H1 (cell line): ENCODE measurements around the gene NDUFA11. TPM values are rescaled to one million over a fixed set of nuclear protein-coding genes. Genes with fewer than 3 reads are reported as not detected.

Source experiments
- CTCF ChIA-PET: fragments of 300-600 bp; sonication (Branson Sonifier 250); formaldehyde crosslinking; loops from one replicate; lab custom pipeline; 2021; ENCODE audit not compliant: partially characterized antibody; lab: Charles Lee
- POLR2A ChIA-PET: fragments of 300-600 bp; sonication (Branson Sonifier 250); formaldehyde crosslinking; loops from one replicate; lab custom pipeline; 2021; ENCODE audit warnings: inconsistent platforms; ENCODE audit not compliant: partially characterized antibody; lab: Charles Lee
- DNase-seq, 2 experiments: peaks; one replicate each; pipeline versions ENCODE4 v3.0.0 to v3.0.0-alpha.2; 2010 to 2022; ENCODE audit warnings: low spot score in 2 of 2, low read depth in 1 of 2, mixed read lengths in 1 of 2
- FAIRE-seq: peaks from 2 replicates; lab custom pipeline; 2011; peaks lifted over from hg19 to GRCh38; lab: Jason Lieb, UNC
- H2AFZ ChIP-seq: 2 replicates; pipeline ENCODE4 v1.8.1; 2012; ENCODE audit warnings: low read length, inconsistent platforms
- H2AK5ac ChIP-seq: 2 replicates; pipeline ENCODE4 v1.6.1; 2013; ENCODE audit warnings: low read depth, low read length
- H2BK120ac ChIP-seq: replicated peaks from 2 replicates; pipeline ENCODE3; 2013; ENCODE audit warnings: low read depth, low read length, inconsistent platforms
- H2BK12ac ChIP-seq: 2 replicates; pipeline ENCODE4 v1.6.1; 2013; ENCODE audit warnings: low read depth, low read length
- H2BK15ac ChIP-seq: 2 replicates; pipeline ENCODE4 v1.6.1; 2013; ENCODE audit warnings: low read length
- H2BK20ac ChIP-seq: 2 replicates; pipeline ENCODE4 v1.6.1; 2013; ENCODE audit warnings: low read length
- H2BK5ac ChIP-seq: 2 replicates; pipeline ENCODE4 v1.6.1; 2013; ENCODE audit warnings: low read depth, low read length
- H3K14ac ChIP-seq: 2 replicates; pipeline ENCODE4 v1.6.1; 2013; ENCODE audit warnings: inconsistent platforms; ENCODE audit not compliant: insufficient read length
- H3K18ac ChIP-seq: 2 replicates; pipeline ENCODE4 v1.6.1; 2013; ENCODE audit warnings: low read length; ENCODE audit errors: extremely low read depth
- H3K23ac ChIP-seq: 2 replicates; pipeline ENCODE4 v1.6.1; 2013; ENCODE audit warnings: inconsistent platforms; ENCODE audit not compliant: insufficient read length
- H3K23me2 ChIP-seq: 2 replicates; pipeline ENCODE4 v1.6.1; 2013; ENCODE audit warnings: low read depth, low read length
- H3K27ac ChIP-seq: 2 replicates; pipeline ENCODE4 v1.6.1; 2011; ENCODE audit warnings: low read depth, low read length, inconsistent platforms
- H3K27me3 ChIP-seq, 4 experiments: replicated peaks in 1 of 4; 1 replicate in 1 of 4; 2 replicates in 3 of 4; pipeline versions ENCODE4 v1.6.1 to v1.8.1; 2011 to 2013; ENCODE audit warnings: low read length in 3 of 4, mild to moderate bottlenecking in 3 of 4, inconsistent platforms in 2 of 4, mixed read lengths in 2 of 4, moderate library complexity in 1 of 4; ENCODE audit not compliant: control insufficient read depth in 3 of 4, insufficient read depth in 3 of 4; ENCODE audit errors: extremely low read depth in 1 of 4
- H3K36me3 ChIP-seq, 4 experiments: 2 replicates each; pipeline versions ENCODE4 v1.6.1 to v1.8.1; 2011 to 2013; ENCODE audit warnings: mild to moderate bottlenecking in 4 of 4, low read length in 3 of 4, moderate library complexity in 2 of 4, control low read depth in 1 of 4, inconsistent platforms in 1 of 4; ENCODE audit not compliant: insufficient read depth in 4 of 4, control insufficient read depth in 2 of 4
- H3K4ac ChIP-seq: replicated peaks from 2 replicates; pipeline ENCODE3; 2013; ENCODE audit warnings: low read length, low read depth, mixed read lengths, inconsistent platforms; ENCODE audit not compliant: insufficient read length
- H3K4me1 ChIP-seq, 4 experiments: replicated peaks in 1 of 4; 1 replicate in 1 of 4; 2 replicates in 3 of 4; pipeline versions ENCODE4 v1.6.1 to v1.8.1; 2011 to 2013; ENCODE audit warnings: low read length in 3 of 4, inconsistent platforms in 2 of 4, mixed read lengths in 1 of 4; ENCODE audit not compliant: insufficient read depth in 4 of 4, control insufficient read depth in 3 of 4
- H3K4me2 ChIP-seq, 2 experiments: 2 replicates each; pipeline versions ENCODE4 v1.6.1 to v1.8.1; 2011 to 2013; ENCODE audit warnings: low read depth in 2 of 2, low read length in 2 of 2, control low read depth in 1 of 2, inconsistent platforms in 1 of 2, mild to moderate bottlenecking in 1 of 2; ENCODE audit not compliant: insufficient read depth in 1 of 2
- H3K4me3 ChIP-seq, 4 experiments: fragments of 200-600, 300-600 bp in 1 of 4; sonication (generic), shearing (Covaris generic), sonication (Bioruptor Twin) in 1 of 4; 2 replicates each; pipeline versions ENCODE4 v1.5.1 to v1.8.1; 2011 to 2016; ENCODE audit warnings: low read length in 4 of 4, low read depth in 3 of 4, control low read depth in 2 of 4, inconsistent platforms in 2 of 4, mild to moderate bottlenecking in 2 of 4, mixed read lengths in 1 of 4, moderate library complexity in 1 of 4; ENCODE audit not compliant: insufficient read depth in 2 of 4; ENCODE audit errors: extremely low read depth in 1 of 4
- H3K56ac ChIP-seq: replicated peaks from 2 replicates; pipeline ENCODE3; 2013; ENCODE audit warnings: low read depth, mild to moderate bottlenecking, mixed read lengths, low read length, inconsistent platforms; ENCODE audit not compliant: insufficient read length
- H3K79me1 ChIP-seq: 2 replicates; pipeline ENCODE4 v1.6.1; 2013; ENCODE audit warnings: low read depth, low read length, control low read depth
- H3K79me2 ChIP-seq, 2 experiments: 2 replicates each; pipeline versions ENCODE4 v1.6.1 to v1.8.1; 2012 to 2013; ENCODE audit warnings: low read length in 2 of 2, mild to moderate bottlenecking in 2 of 2, inconsistent platforms in 1 of 2; ENCODE audit not compliant: insufficient read depth in 2 of 2, control insufficient read depth in 1 of 2
- H3K9ac ChIP-seq, 4 experiments: replicated peaks in 1 of 4; 1 replicate in 1 of 4; 2 replicates in 3 of 4; pipeline versions ENCODE4 v1.6.1 to v1.8.1; 2011 to 2013; ENCODE audit warnings: low read depth in 3 of 4, low read length in 3 of 4, control low read depth in 2 of 4, mild to moderate bottlenecking in 2 of 4, moderate library complexity in 2 of 4, inconsistent platforms in 1 of 4; ENCODE audit errors: extremely low read depth in 1 of 4
- H3K9me3 ChIP-seq, 2 experiments: 2 replicates each; pipeline versions ENCODE4 v1.6.1 to v1.8.1; 2012 to 2013; ENCODE audit warnings: mild to moderate bottlenecking in 2 of 2, moderate library complexity in 2 of 2, control low read depth in 1 of 2, inconsistent platforms in 1 of 2, low read depth in 1 of 2, low read length in 1 of 2, mixed read lengths in 1 of 2; ENCODE audit not compliant: insufficient read depth in 2 of 2
- H4K20me1 ChIP-seq, 2 experiments: replicated peaks in 1 of 2; 2 replicates each; pipeline versions ENCODE3 to v1.8.1; 2011 to 2013; ENCODE audit warnings: inconsistent platforms in 2 of 2, low read length in 2 of 2, mild to moderate bottlenecking in 1 of 2; ENCODE audit not compliant: insufficient read depth in 2 of 2, control insufficient read depth in 1 of 2
- H4K5ac ChIP-seq: 2 replicates; pipeline ENCODE4 v1.6.1; 2013; ENCODE audit warnings: low read length, low read depth, mixed read lengths, inconsistent platforms; ENCODE audit not compliant: insufficient read length
- H4K8ac ChIP-seq: 2 replicates; pipeline ENCODE4 v1.8.0; 2013; ENCODE audit warnings: mild to moderate bottlenecking, moderate library complexity, low read length, inconsistent platforms; ENCODE audit not compliant: insufficient read depth; ENCODE audit errors: extremely low read depth
- H4K91ac ChIP-seq: replicated peaks from 2 replicates; pipeline ENCODE3; 2013; ENCODE audit warnings: low read length, mixed read lengths, inconsistent platforms; ENCODE audit not compliant: insufficient read length
- EZH2 ChIP-seq: fragments of 200-600 bp; sonication (generic); IDR thresholded peaks from 2 replicates; pipeline ENCODE4 v1.7.1; 2012; ENCODE audit warnings: low read depth, mild to moderate bottlenecking, moderate library complexity, low read length, inconsistent platforms; ENCODE audit not compliant: severe bottlenecking
- TAF1 ChIP-seq: IDR thresholded peaks from 2 replicates; pipeline ENCODE4 v1.6.1; 2011; ENCODE audit warnings: mild to moderate bottlenecking, low read depth, low read length
- ZNF274 ChIP-seq: IDR thresholded peaks from 2 replicates; pipeline ENCODE4 v1.7.0; 2012; ENCODE audit warnings: low read length, borderline replicate concordance; ENCODE audit errors: extremely low read depth
- WGBS, 2 experiments: shearing (Covaris generic) in 1 of 2; methylation state at CpG; one replicate each; pipeline versions ENCODE4 v1.1.6 to v1.1.7; 2013 to 2015; ENCODE audit warnings: low lambda C conversion rate in 2 of 2, mixed read lengths in 2 of 2, inconsistent platforms in 1 of 2, low coverage in 1 of 2, missing lambda C conversion rate in 1 of 2; ENCODE audit not compliant: insufficient replicate concordance in 2 of 2, insufficient coverage in 1 of 2, insufficient read length in 1 of 2; ENCODE audit errors: extremely low coverage in 1 of 2, missing lambda C conversion rate in 1 of 2; 5-methylcytosine and 5-hydroxymethylcytosine counted together
- polyA plus RNA-seq, 7 experiments: library from polyadenylated mRNA; depleted of rRNA in 3 of 7; stranded (reverse) in 5 of 7; unstranded in 2 of 7; fragments of >200 nt in 5 of 7; fragments of 200-250 nt in 2 of 7; gene quantifications; 1 replicate in 5 of 7; 2 replicates in 1 of 7; 4 replicates in 1 of 7; pipeline versions ENCODE4 v1.2.1 to v1.2.3, GENCODE V29; 2011 to 2013; ENCODE audit warnings: missing spikeins in 2 of 7, mixed read lengths in 2 of 7
- total RNA-seq: library from RNA; stranded (reverse); fragmentation: NEBNext Ultra II Directional; extraction: Animal tissue kit (Norgen Biotek cat#: 25700); gene quantifications from 2 replicates; pipeline ENCODE4 v1.2.1, GENCODE V29; 2021

Gene NDUFA11
- total and polyA plus RNA-seq, 2 of the 8 experiments (the other 6 are each of a cell fraction or from before 2014, with no cell fraction given) = 205 to 1,037 TPM

- H3K36me3 ChIP-seq = no peaks in the 10 kb centered on the region
- H3K23me2 ChIP-seq = peaks cover 9% of the 10 kb centered on the region
- no peak overlapping the region for H3K9ac ChIP-seq
- no peak overlapping the region for H3K4ac ChIP-seq
- H3K4me3 ChIP-seq = no peak overlapping the region
- POLR2A ChIA-PET = no interaction called here
- H2BK15ac ChIP-seq = no peak overlapping the region
- H2AFZ ChIP-seq = no peak overlapping the region
- peaks cover 3% of the 10 kb centered on the region for H3K79me1 ChIP-seq
- FAIRE-seq (no peak), DNase-seq (no peak)
- H2AK5ac ChIP-seq = no peak overlapping the region
- H4K91ac ChIP-seq = no peak overlapping the region
- no peak overlapping the region for H3K27ac ChIP-seq
- CTCF ChIA-PET = interaction anchor here (1.2 to 1.6 kb wide), 3 partner anchors 23 to 101 kb away, joined by 3 to 6 read pairs (median 3); no protein-coding TSS in a partner anchor
- no peak overlapping the region for H4K8ac ChIP-seq
- H3K23ac ChIP-seq = no peak overlapping the region
- no peak overlapping the region for H2BK20ac ChIP-seq
- H4K20me1 ChIP-seq = peaks cover 0 to 4% of the 10 kb centered on the region in 2 experiments
- H2BK5ac ChIP-seq = no peak overlapping the region
- H3K4me1 ChIP-seq = peaks cover 0 to 5% (median 0%) of the 10 kb centered on the region in 4 experiments; a peak in 4 of 7 replicates
- H3K14ac ChIP-seq = no peak overlapping the region
- H3K9me3 ChIP-seq = no peaks in the 10 kb centered on the region
- H3K4me2 ChIP-seq = no peak overlapping the region
- TF ChIP-seq EZH2 (no peak), TAF1 (no peak), ZNF274 (no peak)
- H3K27me3 ChIP-seq = no peaks in the 10 kb centered on the region
- H2BK120ac ChIP-seq = no peak overlapping the region
- H2BK12ac ChIP-seq = no peak overlapping the region
- 80% methylated on average over 5 of the region's 5 CpGs; no CpG with 5 or more reads in 1 of the 2 experiments for WGBS, 2 experiments
- peaks cover 3 to 12% of the 10 kb centered on the region in 2 experiments; a peak in 3 of 4 replicates for H3K79me2 ChIP-seq
- no peak overlapping the region for H4K5ac ChIP-seq
- no peak overlapping the region for H3K56ac ChIP-seq
- H3K18ac ChIP-seq = no peak overlapping the region
These were observed 3.7 kb upstream of the NDUFA11 start for GRCh38 chr19:5907241-5907640.
